Activated naive CD4-positive, alpha-beta T cell treated with anti-CD3 and anti-CD28 coated beads, Interleukin-2, amount 10 ng/mL, durations not matched to agents 7 days and 5 days (primary cell): ENCODE measurements around the gene GRIK2.
"Not testable (repeated sequence)": the region's sequence is repeated elsewhere in the genome, so short reads cannot be mapped to it uniquely, and the experiment has no call there.

Experiments used
- CTCF ChIA-PET: fragments of 350-600 bp; sonication (Branson Sonifier 250); formaldehyde crosslinking; loops from one replicate; lab custom pipeline; 2021; ENCODE audit warnings: antibody characterized with exemption; lab: Charles Lee
- DNase-seq: peaks from one replicate; pipeline ENCODE4 v3.0.0-alpha.2; 2020
- H3K27ac Mint-ChIP-seq: one replicate; pipeline ENCODE4 v1.8.0; 2021; ENCODE audit warnings: mild to moderate bottlenecking, moderate library complexity, mixed read lengths
- H3K27me3 Mint-ChIP-seq: one replicate; pipeline ENCODE4 v1.8.0; 2021; ENCODE audit warnings: mild to moderate bottlenecking, mixed read lengths
- H3K36me3 Mint-ChIP-seq: one replicate; pipeline ENCODE4 v1.8.0; 2021; ENCODE audit warnings: mixed read lengths
- H3K4me1 Mint-ChIP-seq: one replicate; pipeline ENCODE4 v1.8.0; 2021; ENCODE audit warnings: mixed read lengths
- H3K4me3 Mint-ChIP-seq: one replicate; pipeline ENCODE4 v1.8.0; 2021; ENCODE audit warnings: mild to moderate bottlenecking, moderate library complexity, mixed read lengths
- H3K9me3 Mint-ChIP-seq: one replicate; pipeline ENCODE4 v1.8.0; 2021; ENCODE audit warnings: mixed read lengths

Gene GRIK2

DNA sequence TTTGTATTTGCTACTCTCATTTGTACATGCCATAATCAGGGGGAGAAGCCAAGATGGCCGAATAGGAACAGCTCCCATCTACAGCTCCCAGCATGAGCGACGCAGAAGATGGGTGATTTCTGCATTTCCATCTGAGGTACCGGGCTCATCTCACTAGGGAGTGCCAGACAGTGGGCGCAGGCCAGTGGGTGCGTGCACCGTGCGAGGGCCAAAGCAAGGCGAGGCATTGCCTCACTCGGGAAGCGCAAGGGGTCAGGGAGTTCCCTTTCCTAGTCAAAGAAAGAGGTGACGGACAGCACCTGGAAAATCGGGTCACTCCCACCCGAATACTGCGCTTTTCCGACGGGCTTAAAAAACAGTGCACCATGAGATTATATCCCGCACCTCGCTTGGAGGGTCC is 694.7 kb downstream of the GRIK2 start:
- H3K36me3 Mint-ChIP-seq, CTCF ChIA-PET, H3K27ac Mint-ChIP-seq, H3K9me3 Mint-ChIP-seq, DNase-seq, H3K27me3 Mint-ChIP-seq, H3K4me3 Mint-ChIP-seq, H3K4me1 Mint-ChIP-seq: not testable (repeated sequence)

DNA sequence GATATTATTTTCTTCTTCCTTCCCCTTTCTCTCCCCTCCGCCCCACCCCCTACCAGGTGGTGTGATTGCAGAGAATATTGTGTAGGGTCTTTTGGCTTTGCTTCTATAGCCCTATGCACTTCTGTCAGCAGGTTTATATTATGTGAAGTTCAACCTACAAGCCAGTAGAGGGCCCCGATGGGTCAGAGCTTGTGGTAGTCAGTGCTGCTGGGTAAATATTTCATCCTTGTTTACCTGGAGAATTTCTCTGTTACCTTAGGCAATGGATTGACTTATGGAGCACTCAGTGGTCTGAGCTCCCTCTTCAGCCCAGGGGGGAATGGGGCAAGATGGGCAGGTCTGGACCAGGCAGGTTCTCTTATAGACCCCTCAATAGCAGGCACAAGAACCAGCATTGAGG is 720.9 kb downstream of the GRIK2 start:
- H3K27me3 Mint-ChIP-seq: no peaks in the 10 kb centered on the region
- no peaks in the 10 kb centered on the region for H3K36me3 Mint-ChIP-seq
- CTCF ChIA-PET: no interaction called here
- peaks cover 4% of the 10 kb centered on the region for H3K9me3 Mint-ChIP-seq
- H3K4me3 Mint-ChIP-seq: no peak overlapping the region
- DNase-seq: no peak
- no peaks in the 10 kb centered on the region for H3K4me1 Mint-ChIP-seq
- no peak overlapping the region for H3K27ac Mint-ChIP-seq

GRCh38 chr6:102115911-102116310 is 722.4 kb downstream of the GRIK2 start:
- Mint-ChIP-seq H3K36me3 (no peaks in the 10 kb centered on the region), H3K9me3 (peaks cover 4% of the 10 kb centered on the region), H3K27me3 (no peaks in the 10 kb centered on the region), H3K27ac (no peak overlapping the region), H3K4me1 (no peaks in the 10 kb centered on the region), H3K4me3 (no peak overlapping the region)
- CTCF ChIA-PET: no interaction called here
- no peak for DNase-seq

DNA sequence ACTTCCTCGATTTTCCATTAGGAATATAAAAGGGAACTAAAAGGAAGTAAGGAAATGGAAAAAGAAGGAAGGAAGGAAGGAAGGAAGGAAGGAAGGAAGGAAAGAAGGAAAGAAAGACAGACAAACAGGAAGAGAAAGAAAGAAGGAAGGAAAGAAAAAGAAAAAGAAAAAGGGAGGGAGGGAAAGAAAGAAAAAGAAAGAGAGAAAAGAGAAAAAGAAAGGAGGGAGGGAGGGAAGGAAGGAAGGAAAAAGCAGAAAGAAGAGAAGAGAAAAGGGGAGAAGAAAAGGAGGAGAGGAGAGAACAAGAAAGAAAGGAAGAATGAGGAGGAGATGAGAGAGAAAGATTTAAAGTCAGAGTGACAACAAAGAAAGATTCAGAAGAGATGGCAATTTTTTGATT is 724.5 kb downstream of the GRIK2 start:
- H3K27ac Mint-ChIP-seq: no peak overlapping the region
- no peaks in the 10 kb centered on the region for H3K4me1 Mint-ChIP-seq
- H3K9me3 Mint-ChIP-seq: peaks cover 4% of the 10 kb centered on the region
- H3K4me3 Mint-ChIP-seq: no peak overlapping the region
- DNase-seq: no peak
- CTCF ChIA-PET: no interaction called here
- H3K36me3 Mint-ChIP-seq: no peaks in the 10 kb centered on the region
- no peaks in the 10 kb centered on the region for H3K27me3 Mint-ChIP-seq
